BLaER1 (cell line): ENCODE results near the gene ERH.
"Not testable (repeated sequence)": the region's sequence is repeated elsewhere in the genome, so short reads cannot be mapped to it uniquely, and the experiment has no call there.

Experiments used
- H3K27ac ChIP-seq: shearing (Covaris generic); formaldehyde crosslinking; 2 replicates; pipeline ENCODE4 v1.8.1; 2022
- H3K27me3 ChIP-seq: shearing (Covaris generic); formaldehyde crosslinking; 2 replicates; pipeline ENCODE4 v1.8.1; 2022
- H3K36me3 ChIP-seq: shearing (Covaris generic); formaldehyde crosslinking; 2 replicates; pipeline ENCODE4 v1.8.1; 2022
- H3K4me1 ChIP-seq: shearing (Covaris generic); formaldehyde crosslinking; 2 replicates; pipeline ENCODE4 v1.8.1; 2022
- H3K4me2 ChIP-seq: shearing (Covaris generic); formaldehyde crosslinking; 2 replicates; pipeline ENCODE4 v1.8.1; 2022
- H3K4me3 ChIP-seq: shearing (Covaris generic); formaldehyde crosslinking; 2 replicates; pipeline ENCODE4 v1.8.1; 2022
- H3K9ac ChIP-seq: shearing (Covaris generic); formaldehyde crosslinking; 2 replicates; pipeline ENCODE4 v1.8.1; 2022
- H3K9me3 ChIP-seq: shearing (Covaris generic); formaldehyde crosslinking; 2 replicates; pipeline ENCODE4 v1.8.1; 2022
- H4K20me1 ChIP-seq: shearing (Covaris generic); formaldehyde crosslinking; 2 replicates; pipeline ENCODE4 v1.8.1; 2022
- Cebpa-rat ChIP-seq: shearing (Covaris generic); IDR thresholded peaks from 2 replicates; pipeline ENCODE4 v1.8.1; 2022

Gene ERH

DNA sequence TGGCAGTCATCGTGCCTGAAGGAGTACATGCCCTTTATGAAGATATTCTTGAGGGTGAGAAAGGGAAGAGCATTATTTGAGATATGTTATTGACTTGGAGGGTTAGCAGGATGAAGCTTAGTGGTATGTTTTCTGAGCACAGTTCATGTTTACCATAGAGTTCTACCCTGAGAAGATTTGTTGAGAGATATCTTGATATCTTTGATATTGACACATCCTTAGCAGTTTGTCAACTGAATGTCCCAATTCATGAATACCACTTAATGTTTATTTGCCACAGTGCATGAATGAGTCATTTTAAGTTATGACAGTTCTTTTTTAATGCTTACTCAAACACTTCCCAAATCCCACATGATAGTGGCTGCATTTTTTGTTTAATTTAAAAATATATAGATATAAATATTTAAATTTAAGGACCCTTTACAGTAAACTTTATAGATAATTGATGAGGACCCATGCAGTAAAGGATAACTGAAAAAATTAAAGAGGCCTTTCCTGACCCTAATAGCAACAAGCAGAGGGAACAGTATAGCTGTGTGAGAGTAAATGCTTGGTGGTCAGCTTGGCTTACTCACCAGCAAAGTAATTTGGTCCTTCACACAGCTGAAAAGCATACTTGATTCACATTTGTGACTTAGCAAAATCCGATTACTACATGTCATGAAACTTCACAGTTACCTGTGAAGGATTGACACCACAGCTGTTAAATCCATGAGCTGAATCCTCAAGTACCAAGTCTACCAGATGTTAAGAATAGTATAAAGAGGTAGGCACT is 26.2 kb upstream of the ERH start:
- H3K9me3 ChIP-seq: peaks cover 9% of the 10 kb centered on the region; the same call in 1 of the 2 replicates
- H3K27ac ChIP-seq: no peak overlapping the region
- no peak overlapping the region for H3K4me2 ChIP-seq
- no peak for TF ChIP-seq Cebpa-rat
- peaks cover 73% of the 10 kb centered on the region for H3K36me3 ChIP-seq
- H3K4me1 ChIP-seq: no peaks in the 10 kb centered on the region
- H3K4me3 ChIP-seq: no peak overlapping the region
- H3K27me3 ChIP-seq: no peaks in the 10 kb centered on the region
- H3K9ac ChIP-seq: no peak overlapping the region
- H4K20me1 ChIP-seq: 0 out of 2 replicates have a peak, but pooled peaks cover 6% of the 10 kb centered on the region

DNA sequence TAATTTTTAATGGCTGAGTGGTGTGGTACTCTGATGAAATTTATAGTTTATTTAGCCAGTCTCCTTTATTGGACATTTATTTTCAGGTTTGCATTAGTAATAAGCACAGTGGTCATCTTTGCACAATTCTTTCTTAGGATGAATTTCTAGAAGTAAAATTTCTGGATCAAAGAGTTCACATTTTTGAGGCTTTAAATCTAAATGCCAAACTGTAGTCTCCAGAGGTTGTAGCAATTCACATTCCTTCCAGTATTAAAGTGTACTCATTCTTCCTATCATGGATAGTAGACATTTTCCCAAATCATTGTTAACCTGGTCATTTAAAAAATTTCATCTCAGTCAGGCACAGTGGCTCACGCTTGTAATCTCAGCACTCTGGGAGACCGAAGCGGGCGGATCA is 25.2 kb upstream of the ERH start:
- Histone ChIP-seq H3K9me3 (peaks cover 11% of the 10 kb centered on the region), H3K4me2 (no peak overlapping the region), H4K20me1 (0 out of 2 replicates have a peak, but pooled peaks cover 6% of the 10 kb centered on the region), H3K27me3 (no peaks in the 10 kb centered on the region), H3K36me3 (peaks cover 65% of the 10 kb centered on the region), H3K27ac (no peak overlapping the region), H3K4me3 (no peak overlapping the region), H3K9ac (no peak overlapping the region), H3K4me1 (no peaks in the 10 kb centered on the region)
- TF ChIP-seq Cebpa-rat: no peak

DNA sequence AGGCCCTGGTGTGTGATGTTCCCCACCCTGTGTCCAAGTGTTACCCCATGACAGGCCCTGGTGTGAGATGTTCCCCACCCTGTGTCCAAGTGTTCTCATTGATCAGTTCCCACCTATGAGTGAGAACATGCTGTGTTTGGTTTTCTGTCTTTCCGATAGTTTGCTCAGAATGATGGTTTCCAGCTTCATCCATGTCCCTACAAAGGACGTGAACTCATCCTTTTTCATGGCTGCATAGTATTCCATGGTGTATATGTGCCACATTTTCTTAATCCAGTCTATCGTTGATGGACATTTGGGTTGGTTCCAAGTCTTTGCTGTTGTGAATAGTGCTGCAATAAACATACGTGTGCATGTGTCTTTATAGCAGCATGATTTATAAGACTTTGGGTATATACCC is 18.0 kb upstream of the ERH start:
- H3K9ac ChIP-seq, H3K27me3 ChIP-seq, H3K4me3 ChIP-seq, H4K20me1 ChIP-seq, H3K4me2 ChIP-seq, H3K36me3 ChIP-seq, H3K27ac ChIP-seq, H3K4me1 ChIP-seq: not testable (repeated sequence)
- peaks cover 36% of the 10 kb centered on the region for H3K9me3 ChIP-seq

DNA sequence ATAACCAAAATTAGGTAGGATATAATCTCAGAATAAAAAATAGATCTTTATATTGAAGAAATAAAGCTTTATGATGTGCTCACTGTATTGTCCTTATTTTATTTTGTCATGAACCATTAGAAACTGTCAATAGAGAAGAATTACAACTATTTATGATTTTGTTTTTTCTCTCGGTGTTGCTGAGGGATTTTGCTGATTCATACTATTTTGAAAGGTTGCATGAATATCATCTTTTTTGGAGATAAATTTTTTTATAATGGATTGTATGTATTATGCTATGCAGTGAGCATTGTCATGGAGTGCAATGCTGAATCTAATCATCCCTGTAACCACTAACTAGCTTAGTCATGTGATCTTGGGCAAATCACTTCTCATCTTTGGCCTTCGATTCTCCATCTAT is 15.4 kb upstream of the ERH start:
- TF ChIP-seq Cebpa-rat: no peak
- no peak overlapping the region for H3K27ac ChIP-seq
- no peak overlapping the region for H3K4me2 ChIP-seq
- no peaks in the 10 kb centered on the region for H3K4me1 ChIP-seq
- H3K9me3 ChIP-seq: peaks cover 32% of the 10 kb centered on the region
- H3K36me3 ChIP-seq: peaks cover 7% of the 10 kb centered on the region
- peaks cover 14% of the 10 kb centered on the region; the same call in 1 of the 2 replicates for H4K20me1 ChIP-seq
- H3K27me3 ChIP-seq: no peaks in the 10 kb centered on the region
- H3K4me3 ChIP-seq: no peak overlapping the region
- H3K9ac ChIP-seq: no peak overlapping the region

DNA sequence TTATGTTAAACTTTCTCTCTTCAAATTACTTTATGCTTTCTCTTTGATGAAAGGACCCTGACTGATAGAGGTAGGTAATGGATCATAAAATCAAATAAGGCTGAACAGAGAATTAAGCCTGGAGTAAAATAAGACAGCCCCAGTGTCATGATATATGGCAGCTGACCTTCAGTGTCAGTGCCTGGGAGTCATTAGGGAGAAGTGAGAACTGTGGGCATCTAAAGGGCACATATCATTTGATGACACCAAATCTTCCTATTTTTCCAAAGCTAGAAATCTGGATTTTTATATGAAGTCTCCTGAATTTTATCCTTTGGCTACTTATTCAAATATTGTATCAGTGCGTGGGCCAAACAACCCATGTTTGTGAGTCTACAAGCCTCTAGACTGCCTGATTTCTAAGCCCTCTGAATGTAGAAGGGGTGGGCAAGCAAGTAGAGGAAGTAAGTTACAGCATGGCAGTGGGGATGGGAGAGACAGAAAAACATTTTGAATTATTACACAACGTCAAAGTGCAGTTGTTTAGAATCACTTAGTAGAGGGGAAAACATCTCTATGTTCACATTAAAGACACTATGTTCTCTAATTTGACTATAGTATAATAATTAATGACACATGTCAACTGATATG is 10.3 kb upstream of the ERH start:
- Histone ChIP-seq H4K20me1 (peaks cover 43% of the 10 kb centered on the region), H3K4me2 (no peak overlapping the region)

DNA sequence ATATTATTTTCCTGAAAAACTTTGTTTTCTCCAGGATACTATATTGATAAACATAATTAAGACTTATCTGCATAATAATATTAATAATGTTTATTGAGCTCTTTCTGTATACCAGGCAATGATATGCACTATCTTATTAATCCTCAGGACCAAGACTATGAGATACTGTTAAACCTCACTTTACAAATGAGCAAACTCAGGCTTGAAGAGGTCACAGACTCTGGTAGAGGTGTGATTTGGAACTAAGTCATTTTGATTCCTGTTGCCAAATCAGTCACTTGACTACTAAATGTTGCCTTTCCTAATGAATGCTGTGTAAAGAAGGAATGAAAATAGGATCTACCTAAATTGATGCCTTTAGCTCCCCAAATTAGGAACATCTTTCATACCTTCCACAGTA is 7.7 kb upstream of the ERH start:
- Histone ChIP-seq H3K9me3 (peaks cover 15% of the 10 kb centered on the region), H3K4me3 (no peak overlapping the region), H3K36me3 (peaks cover 41% of the 10 kb centered on the region), H4K20me1 (peaks cover 65% of the 10 kb centered on the region), H3K4me1 (peaks cover 17% of the 10 kb centered on the region), H3K9ac (no peak overlapping the region), H3K27ac (no peak overlapping the region), H3K4me2 (no peak overlapping the region), H3K27me3 (no peaks in the 10 kb centered on the region)
- no peak for TF ChIP-seq Cebpa-rat

More for the DNA sequence above, 10.3 kb upstream of the ERH start:
- H3K27me3 ChIP-seq: no peaks in the 10 kb centered on the region
- no peak overlapping the region for H3K4me3 ChIP-seq
- H3K4me1 ChIP-seq: no peaks in the 10 kb centered on the region
- TF ChIP-seq Cebpa-rat: no peak
- H3K36me3 ChIP-seq: peaks cover 37% of the 10 kb centered on the region
- no peak overlapping the region for H3K9ac ChIP-seq
- peaks cover 15% of the 10 kb centered on the region for H3K9me3 ChIP-seq
- no peak overlapping the region for H3K27ac ChIP-seq

DNA sequence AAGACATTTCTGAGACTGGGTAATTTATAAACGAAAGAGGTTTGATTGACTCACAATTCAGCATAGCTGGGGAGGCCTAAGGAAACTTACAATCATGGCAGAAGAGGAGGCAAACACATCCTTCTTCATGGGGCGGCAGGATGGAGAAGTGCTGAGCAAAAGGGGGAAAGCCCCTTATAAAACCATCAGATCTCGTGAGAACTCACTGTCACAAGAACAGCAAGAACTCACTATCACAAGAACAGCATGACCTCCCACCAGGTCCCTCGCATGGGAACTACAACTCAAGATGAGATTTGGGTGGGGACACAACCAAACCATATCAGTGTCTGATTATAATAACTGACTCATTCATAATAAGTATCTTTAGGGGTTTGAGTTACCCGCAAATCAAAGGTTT is 6.8 kb upstream of the ERH start:
- Histone ChIP-seq H3K9ac (no peak overlapping the region), H3K27ac (no peak overlapping the region), H3K27me3 (no peaks in the 10 kb centered on the region), H3K4me2 (no peak overlapping the region), H4K20me1 (peaks cover 58% of the 10 kb centered on the region), H3K36me3 (peaks cover 41% of the 10 kb centered on the region), H3K4me3 (no peak overlapping the region), H3K9me3 (peaks cover 15% of the 10 kb centered on the region), H3K4me1 (peaks cover 26% of the 10 kb centered on the region)
- TF ChIP-seq Cebpa-rat: no peak

DNA sequence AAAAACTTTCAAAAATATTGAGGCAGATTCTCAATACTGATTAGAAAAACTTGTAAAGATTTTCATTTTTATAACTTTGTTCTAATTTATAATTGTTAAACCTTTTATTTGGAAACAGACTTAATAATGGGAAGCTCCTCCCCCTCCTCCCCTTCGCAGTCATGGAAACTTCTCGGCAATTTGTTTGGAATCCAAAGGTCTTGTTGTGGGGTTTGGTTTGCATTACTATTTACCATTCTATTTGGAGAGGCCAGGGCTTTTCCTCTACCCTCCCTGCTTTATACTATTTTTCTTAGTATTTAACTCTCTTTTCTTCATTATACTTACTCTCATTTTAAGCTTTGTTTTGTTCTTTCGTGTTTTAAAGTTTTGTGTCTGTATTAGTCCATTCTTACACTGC is 6.4 kb upstream of the ERH start:
- Histone ChIP-seq H3K27ac (no peak overlapping the region), H3K4me1 (peaks cover 30% of the 10 kb centered on the region), H3K4me2 (no peak overlapping the region), H3K36me3 (peaks cover 40% of the 10 kb centered on the region), H3K9ac (no peak overlapping the region), H3K27me3 (no peaks in the 10 kb centered on the region), H3K4me3 (no peak overlapping the region), H3K9me3 (peaks cover 15% of the 10 kb centered on the region), H4K20me1 (peaks cover 58% of the 10 kb centered on the region)
- TF ChIP-seq Cebpa-rat: no peak

DNA sequence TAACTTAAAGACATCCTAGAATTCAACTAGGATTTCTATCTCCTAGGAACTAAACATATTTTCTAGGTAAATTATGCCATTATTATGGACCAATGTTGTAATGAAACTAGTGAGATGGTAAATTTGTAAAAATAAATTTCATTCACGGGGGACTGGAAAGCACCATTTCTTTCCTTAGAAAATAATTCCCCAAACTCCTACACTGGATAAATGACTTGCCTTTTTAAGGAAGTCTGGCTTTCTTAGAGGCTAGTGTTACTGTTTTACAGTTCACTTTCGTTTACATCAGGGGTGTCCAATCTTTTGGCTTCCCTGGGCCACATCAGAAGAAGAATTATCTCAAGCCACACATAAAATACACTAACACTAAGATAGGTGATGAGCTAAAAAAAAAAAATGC is 3.7 kb upstream of the ERH start:
- H4K20me1 ChIP-seq: peaks cover 48% of the 10 kb centered on the region
- no peak overlapping the region for H3K9ac ChIP-seq
- peaks cover 39% of the 10 kb centered on the region for H3K4me1 ChIP-seq
- peak overlapping the region; percentile 94 for H3K4me2 ChIP-seq
- H3K4me3 ChIP-seq: no peak overlapping the region
- peaks cover 22% of the 10 kb centered on the region for H3K36me3 ChIP-seq
- H3K27me3 ChIP-seq: no peaks in the 10 kb centered on the region
- H3K9me3 ChIP-seq: peaks cover 15% of the 10 kb centered on the region
- TF ChIP-seq Cebpa-rat: no peak
- no peak overlapping the region for H3K27ac ChIP-seq

DNA sequence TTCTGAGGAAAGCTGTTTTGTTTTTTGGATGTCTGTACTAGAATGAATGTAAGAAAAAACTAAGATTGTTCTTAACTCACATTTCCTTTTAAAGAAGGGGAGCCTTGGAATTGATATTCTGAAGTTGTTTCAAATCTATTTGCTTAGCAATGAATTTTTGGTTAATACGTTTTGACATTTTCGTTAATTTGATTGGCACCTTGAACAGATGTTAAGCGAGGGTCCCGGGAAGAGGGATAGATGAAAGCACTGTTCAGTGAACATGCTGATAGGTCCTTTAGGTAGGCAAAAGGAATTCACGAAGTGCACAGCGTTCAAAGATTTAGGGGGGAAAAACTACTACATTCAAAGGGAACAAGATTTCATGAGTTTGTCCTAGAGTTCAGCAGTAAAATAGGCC is 2.1 kb upstream of the ERH start:
- Histone ChIP-seq H3K4me3 (peak overlapping the region; percentile 86), H3K9me3 (peaks cover 15% of the 10 kb centered on the region), H3K36me3 (peaks cover 33% of the 10 kb centered on the region), H4K20me1 (peaks cover 61% of the 10 kb centered on the region), H3K27me3 (no peaks in the 10 kb centered on the region), H3K4me1 (peaks cover 55% of the 10 kb centered on the region), H3K4me2 (peak overlapping the region; percentile 94), H3K9ac (peak overlapping the region; percentile 99), H3K27ac (no peak overlapping the region)
- no peak for TF ChIP-seq Cebpa-rat
